HUES64 (cell line): ENCODE data around the gene EVC2.

Source experiments
- H3K27ac ChIP-seq: 2 replicates; pipeline ENCODE4 v1.7.0; 2013; ENCODE audit warnings: low read depth, low read length, inconsistent platforms
- H3K27me3 ChIP-seq: 2 replicates; pipeline ENCODE4 v1.6.1; 2013; ENCODE audit warnings: mild to moderate bottlenecking, low read length; ENCODE audit not compliant: insufficient read depth
- H3K36me3 ChIP-seq: 2 replicates; pipeline ENCODE4 v1.6.1; 2013; ENCODE audit warnings: mild to moderate bottlenecking, low read length; ENCODE audit not compliant: insufficient read depth
- H3K4me1 ChIP-seq: 2 replicates; pipeline ENCODE4 v1.6.1; 2013; ENCODE audit warnings: mild to moderate bottlenecking, low read length, moderate library complexity; ENCODE audit not compliant: insufficient read depth
- H3K4me3 ChIP-seq: 2 replicates; pipeline ENCODE4 v1.5.1; 2013; ENCODE audit warnings: mild to moderate bottlenecking, low read length, moderate library complexity
- H3K9ac ChIP-seq: 2 replicates; pipeline ENCODE4 v1.6.1; 2013; ENCODE audit warnings: mild to moderate bottlenecking, low read depth, low read length
- H3K9me3 ChIP-seq: 2 replicates; pipeline ENCODE4 v1.6.1; 2013; ENCODE audit warnings: low read depth, low read length; ENCODE audit not compliant: insufficient read depth
- WGBS: fragments of 150-250, 120-280 bp; methylation state at CpG from one replicate; pipeline ENCODE4 v1.1.7; 2013; ENCODE audit warnings: missing lambda C conversion rate; 5-methylcytosine and 5-hydroxymethylcytosine counted together

EVC2 gene

DNA sequence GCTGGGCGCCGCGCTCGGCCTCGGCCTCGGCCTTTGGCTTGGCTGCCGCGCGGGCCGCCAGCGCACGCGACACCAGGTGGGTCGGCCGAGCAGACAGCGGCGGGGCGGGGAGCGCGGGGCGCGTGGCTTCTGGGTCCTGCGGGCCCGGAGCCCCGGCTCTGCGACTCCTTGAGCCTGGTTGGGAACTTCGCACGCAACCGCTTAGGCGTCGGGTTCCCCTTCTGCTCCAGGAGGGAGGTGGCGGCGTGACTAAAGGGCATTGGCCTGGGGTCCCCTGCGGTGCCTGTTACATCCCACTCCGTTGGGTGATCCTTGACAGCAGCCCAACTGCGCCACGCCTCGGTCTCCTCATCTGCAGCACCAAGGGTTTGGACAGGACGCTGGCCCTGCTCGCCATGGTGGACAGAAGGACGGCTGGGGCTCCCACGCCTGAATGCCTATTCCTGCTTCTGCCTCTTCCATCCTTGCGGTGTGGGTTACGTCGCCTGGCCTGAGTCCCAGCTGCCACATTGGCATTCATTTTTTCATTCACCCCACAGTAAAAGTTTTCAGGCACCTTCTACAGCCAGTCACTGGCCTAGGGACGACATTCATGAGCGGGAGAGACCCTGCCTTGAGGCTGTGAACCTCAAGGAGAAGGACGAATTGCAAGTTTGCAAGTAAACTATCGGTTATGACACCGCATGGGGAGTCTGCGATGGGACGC lies 3.3 kb upstream of the EVC2 start:
- Histone ChIP-seq H3K4me3 (peak overlapping the region; percentile 70), H3K27ac (no peak overlapping the region; the same call in 1 of the 2 replicates), H3K9me3 (peaks cover 6% of the 10 kb centered on the region; the same call in 1 of the 2 replicates), H3K9ac (peak overlapping the region; percentile 64), H3K27me3 (peaks cover 34% of the 10 kb centered on the region), H3K36me3 (no peaks in the 10 kb centered on the region), H3K4me1 (peaks cover 8% of the 10 kb centered on the region)
- 11% methylated on average over 52 of the region's 52 CpGs for WGBS

DNA sequence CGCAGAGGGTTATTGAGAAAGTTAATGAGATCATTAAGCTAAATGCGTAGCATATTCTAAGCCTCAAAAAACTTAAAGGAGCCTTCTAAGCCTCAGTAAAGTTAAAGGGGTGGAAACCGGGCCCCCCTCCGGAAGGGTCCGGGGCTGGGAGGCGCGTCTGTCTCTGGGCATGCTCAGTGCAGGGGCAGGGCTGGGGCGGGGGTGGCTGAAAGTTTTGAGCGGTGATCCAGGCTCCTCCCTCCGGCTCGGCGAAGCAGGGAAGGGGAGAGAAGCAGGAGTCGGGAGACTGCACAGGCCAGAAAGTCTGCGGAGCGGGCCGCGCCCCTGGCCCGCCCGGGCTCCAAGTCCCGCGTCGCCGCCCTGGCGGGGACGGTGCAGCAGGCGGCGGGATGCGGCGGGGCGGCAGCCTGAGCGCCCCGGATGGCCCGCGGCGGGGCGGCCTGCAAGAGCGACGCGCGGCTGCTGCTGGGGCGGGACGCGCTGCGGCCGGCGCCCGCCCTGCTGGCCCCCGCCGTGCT lies 2.7 kb upstream of the EVC2 start, which contains the start of gene EVC:
Gene EVC (plus strand): TSS at position 241 of the 518 bp plus-strand sequence. CDS start 180 bp downstream, at position 421.
- H3K36me3 ChIP-seq: no peaks in the 10 kb centered on the region
- peaks cover 6% of the 10 kb centered on the region; the same call in 1 of the 2 replicates for H3K9me3 ChIP-seq
- H3K27me3 ChIP-seq: peaks cover 34% of the 10 kb centered on the region
- under 1% methylated on average over 49 of the region's 49 CpGs for WGBS
- H3K4me1 ChIP-seq: peaks cover 8% of the 10 kb centered on the region
- no peak within 1 kb of the TSS; the same call in 1 of the 2 replicates for H3K27ac ChIP-seq
- H3K9ac ChIP-seq: peak within 1 kb of the TSS; percentile 64
- peak within 1 kb of the TSS; percentile 70 for H3K4me3 ChIP-seq

DNA sequence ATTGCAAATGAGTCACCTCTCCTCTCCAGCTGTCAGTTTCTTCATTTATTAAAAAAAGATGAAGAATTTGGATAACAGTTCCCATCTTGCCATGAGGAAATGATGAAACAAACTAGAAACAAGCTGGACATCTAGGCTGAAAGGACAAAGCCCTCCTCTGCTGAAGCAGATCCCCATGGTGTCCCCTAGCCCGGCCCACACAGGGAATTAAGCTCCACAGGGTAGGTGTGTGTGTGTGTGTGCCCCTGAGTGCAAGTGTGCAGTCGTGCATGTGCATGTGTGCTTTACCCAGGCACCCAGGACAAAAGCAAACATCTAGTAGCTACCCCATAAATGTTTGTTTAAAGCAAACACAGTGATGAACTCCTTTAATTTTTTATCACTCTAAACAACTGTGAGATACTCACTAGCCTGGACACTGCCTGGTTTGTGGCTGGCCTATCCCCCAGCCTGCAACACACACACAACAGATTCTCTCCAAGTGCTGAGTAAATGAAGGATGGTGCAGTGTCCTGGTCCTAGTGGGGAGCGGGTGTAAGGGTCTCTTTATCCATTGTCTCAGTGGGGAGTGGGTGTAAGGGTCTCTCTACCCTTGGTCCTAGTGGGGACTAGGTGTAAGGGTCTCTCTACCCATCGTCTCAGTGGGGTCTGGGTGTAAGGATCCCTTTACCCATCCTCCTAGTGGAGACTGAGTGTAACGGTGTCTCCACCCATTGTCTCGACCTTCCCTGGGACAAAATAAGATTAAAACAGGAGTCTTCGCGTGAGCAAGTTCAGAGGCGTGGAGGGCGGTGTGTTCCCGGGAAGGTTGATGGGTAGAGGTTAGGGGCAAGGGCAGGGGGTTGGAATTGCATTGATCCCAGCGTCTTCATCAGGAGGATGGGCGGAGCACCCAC lies 2.0 kb upstream of the EVC2 start:
- Histone ChIP-seq H3K9me3 (peaks cover 5% of the 10 kb centered on the region; the same call in 1 of the 2 replicates), H3K36me3 (0 out of 2 replicates have a peak, but pooled peaks cover 3% of the 10 kb centered on the region), H3K27ac (no peak overlapping the region), H3K9ac (peak overlapping the region; percentile 56; the same call in 1 of the 2 replicates), H3K27me3 (peaks cover 34% of the 10 kb centered on the region), H3K4me3 (peak overlapping the region; percentile 70), H3K4me1 (peaks cover 8% of the 10 kb centered on the region)
- WGBS: 27% methylated on average over 13 of the region's 13 CpGs

DNA sequence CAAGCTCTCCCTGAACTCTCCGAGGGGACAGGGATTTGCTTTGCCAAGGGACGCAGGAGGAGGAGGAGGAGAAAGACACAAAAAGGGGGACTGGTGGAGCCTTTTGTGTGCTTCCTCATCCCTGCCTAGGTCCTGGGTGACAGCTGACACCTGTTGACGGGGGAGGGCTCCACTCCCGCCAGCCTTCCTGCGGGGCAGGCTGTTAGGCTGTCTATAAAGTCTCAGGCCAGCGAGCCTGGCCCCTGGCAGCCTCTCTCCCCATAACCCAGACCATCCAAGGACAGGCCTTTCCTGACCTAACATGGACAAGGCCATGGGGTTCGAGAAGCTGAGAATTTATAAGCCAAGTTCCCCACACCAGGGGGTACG lies 832 bp upstream of the EVC2 start:
- Histone ChIP-seq H3K9me3 (peaks cover 5% of the 10 kb centered on the region; the same call in 1 of the 2 replicates), H3K4me3 (peak overlapping the region; percentile 65), H3K27ac (no peak overlapping the region), H3K9ac (no peak overlapping the region; the same call in 1 of the 2 replicates), H3K27me3 (peaks cover 34% of the 10 kb centered on the region), H3K4me1 (peaks cover 8% of the 10 kb centered on the region), H3K36me3 (peaks cover 8% of the 10 kb centered on the region; the same call in 1 of the 2 replicates)
- 57% methylated on average over 8 of the region's 8 CpGs for WGBS

DNA sequence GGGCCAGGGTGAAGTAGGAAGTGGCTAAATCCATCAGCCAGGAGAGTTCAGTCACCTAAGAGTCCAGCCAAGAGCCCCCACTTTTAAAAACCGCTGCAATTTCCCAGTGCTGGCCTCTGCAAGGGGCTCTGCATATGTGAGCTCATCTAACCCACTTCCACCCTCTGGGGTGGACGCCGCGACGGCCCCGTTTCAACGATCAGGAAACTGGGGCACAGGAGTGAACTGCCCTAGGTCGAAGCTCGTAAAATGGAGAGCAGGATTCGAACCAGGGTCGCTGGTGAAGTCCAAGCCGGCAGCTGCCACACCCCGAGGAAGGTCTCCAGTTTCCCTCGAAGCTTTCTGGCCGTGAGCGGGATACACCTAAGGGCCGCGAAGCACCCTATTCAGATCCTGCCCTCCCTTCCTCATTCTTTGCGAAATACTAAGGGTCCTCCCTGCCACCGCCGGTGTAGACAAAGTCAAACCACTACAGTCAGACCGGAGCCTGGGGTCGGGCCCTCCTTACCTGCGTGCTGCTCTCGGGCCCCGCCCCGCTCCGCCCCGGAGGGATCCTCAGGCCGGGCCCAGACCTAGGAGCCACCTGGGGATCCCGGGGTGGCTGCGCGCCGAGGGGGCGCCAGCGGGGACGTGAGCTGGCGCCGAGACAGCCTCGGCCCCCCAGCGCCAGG lies 446 bp downstream of the EVC2 start:
- Histone ChIP-seq H3K36me3 (peaks cover 14% of the 10 kb centered on the region), H3K4me3 (peak overlapping the region; percentile 65), H3K4me1 (peaks cover 8% of the 10 kb centered on the region), H3K9ac (peak overlapping the region; percentile 62), H3K27ac (no peak overlapping the region), H3K9me3 (peaks cover 7% of the 10 kb centered on the region; the same call in 1 of the 2 replicates), H3K27me3 (peaks cover 33% of the 10 kb centered on the region)
- 10% methylated on average over 41 of the region's 41 CpGs for WGBS

DNA sequence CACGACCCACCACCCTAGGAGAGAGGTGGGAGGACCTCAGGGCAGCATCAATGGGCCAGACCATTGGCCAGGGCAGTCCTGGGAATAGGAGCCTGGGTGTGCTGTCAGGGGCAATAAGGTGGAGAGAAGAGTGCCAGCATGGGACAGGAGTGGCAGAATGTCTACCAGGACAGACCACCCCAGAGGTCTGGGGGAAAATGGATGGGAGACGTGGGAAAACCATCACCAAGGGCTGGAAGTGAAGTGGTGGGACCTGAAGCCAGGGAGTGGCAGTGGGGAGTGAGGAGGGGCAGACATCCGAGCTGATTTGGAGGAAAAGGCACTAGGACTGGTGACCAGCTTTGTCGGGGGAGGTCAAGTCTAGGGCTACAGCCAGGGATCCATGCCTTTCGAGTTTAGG lies 993 bp downstream of the EVC2 start:
- Histone ChIP-seq H3K27me3 (peaks cover 28% of the 10 kb centered on the region), H3K4me1 (peaks cover 8% of the 10 kb centered on the region), H3K9ac (0 out of 2 replicates have a peak overlapping the region, but pooled peaks have one; percentile 62), H3K36me3 (peaks cover 14% of the 10 kb centered on the region), H3K4me3 (peak overlapping the region; percentile 65), H3K9me3 (peaks cover 7% of the 10 kb centered on the region; the same call in 1 of the 2 replicates), H3K27ac (no peak overlapping the region)
- WGBS: 61% methylated on average over 5 of the region's 5 CpGs

DNA sequence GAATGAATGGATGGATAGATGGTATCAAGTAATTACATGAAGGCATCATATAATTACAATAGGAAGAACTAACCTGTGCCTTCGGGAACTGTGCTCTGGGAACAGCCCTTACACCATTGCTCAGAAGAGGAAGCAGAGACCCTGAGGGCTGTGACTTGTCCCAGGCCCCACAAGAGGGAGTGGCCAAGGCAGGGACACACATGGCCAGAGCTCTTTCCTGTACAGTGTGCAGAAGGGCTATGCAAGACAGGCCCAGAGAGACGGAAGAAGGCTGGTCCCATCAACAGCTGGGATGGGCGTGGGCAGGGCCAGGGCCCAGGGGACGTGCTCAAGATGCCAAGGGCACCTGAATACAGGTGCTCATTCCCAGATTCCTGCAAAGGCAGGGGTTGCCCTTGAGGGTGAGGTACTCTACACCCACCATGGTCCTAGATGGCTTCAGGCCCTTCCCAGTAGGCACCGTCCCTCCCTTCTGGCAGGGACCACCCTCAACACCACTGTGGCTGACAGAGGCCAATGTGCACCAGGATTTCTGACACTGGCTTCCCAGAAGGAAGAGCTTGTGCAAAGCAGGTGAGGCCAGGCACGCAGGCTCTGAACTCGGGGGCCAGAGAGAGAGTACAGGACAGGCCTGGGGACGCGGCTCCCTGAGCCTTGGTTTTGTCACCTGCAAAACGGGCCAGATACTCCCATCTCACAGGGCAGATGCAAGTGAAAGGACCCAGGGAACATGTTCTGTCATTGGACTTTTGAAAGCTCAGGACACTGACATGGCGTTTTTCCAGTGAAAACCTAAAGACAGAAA lies 1.7 kb downstream of the EVC2 start:
- H3K27ac ChIP-seq: no peak overlapping the region
- WGBS: 90% methylated on average over 11 of the region's 11 CpGs

DNA sequence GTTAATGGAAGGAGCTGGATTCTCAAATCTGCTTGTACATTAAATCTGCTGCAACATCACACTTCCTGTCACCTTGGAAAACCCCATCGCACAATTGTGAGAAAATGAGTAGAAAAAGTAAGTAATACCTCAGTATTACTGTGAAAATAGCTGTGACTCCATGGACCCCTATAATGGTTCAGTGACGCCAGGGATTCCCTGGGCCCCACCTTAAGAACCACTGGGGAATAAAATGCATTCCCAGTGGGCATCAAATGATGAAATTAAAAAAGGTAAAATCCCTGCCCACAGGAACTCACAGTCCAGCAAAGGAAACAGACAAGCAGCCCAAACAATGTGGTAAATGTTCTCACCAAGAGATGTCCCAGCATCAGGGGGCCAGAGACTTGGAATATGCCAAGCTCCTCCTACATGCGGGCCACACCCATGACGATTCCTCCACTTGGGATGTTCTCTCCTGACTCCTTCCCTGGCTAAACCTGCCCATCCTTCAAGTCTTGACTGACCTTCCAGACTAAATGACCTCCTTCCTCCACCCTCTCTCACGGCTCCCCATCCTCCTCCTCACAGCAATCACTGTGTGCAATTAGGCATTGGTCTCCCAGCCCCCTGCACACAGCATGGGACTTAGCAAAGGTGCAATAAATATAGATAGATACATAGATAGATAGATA lies 2.6 kb downstream of the EVC2 start:
- peaks cover 7% of the 10 kb centered on the region; the same call in 1 of the 2 replicates for H3K9me3 ChIP-seq
- no peak overlapping the region for H3K9ac ChIP-seq
- H3K4me3 ChIP-seq: no peak overlapping the region
- H3K4me1 ChIP-seq: peaks cover 4% of the 10 kb centered on the region; the same call in 1 of the 2 replicates
- peaks cover 14% of the 10 kb centered on the region for H3K36me3 ChIP-seq
- 94% methylated on average over 5 of the region's 5 CpGs for WGBS
- peaks cover 19% of the 10 kb centered on the region for H3K27me3 ChIP-seq
- H3K27ac ChIP-seq: no peak overlapping the region

More for the DNA sequence above, 1.7 kb downstream of the EVC2 start:
- Histone ChIP-seq H3K9me3 (peaks cover 7% of the 10 kb centered on the region; the same call in 1 of the 2 replicates), H3K36me3 (peaks cover 14% of the 10 kb centered on the region), H3K9ac (no peak overlapping the region), H3K4me1 (peaks cover 4% of the 10 kb centered on the region; the same call in 1 of the 2 replicates), H3K27me3 (peaks cover 21% of the 10 kb centered on the region), H3K4me3 (no peak overlapping the region)

DNA sequence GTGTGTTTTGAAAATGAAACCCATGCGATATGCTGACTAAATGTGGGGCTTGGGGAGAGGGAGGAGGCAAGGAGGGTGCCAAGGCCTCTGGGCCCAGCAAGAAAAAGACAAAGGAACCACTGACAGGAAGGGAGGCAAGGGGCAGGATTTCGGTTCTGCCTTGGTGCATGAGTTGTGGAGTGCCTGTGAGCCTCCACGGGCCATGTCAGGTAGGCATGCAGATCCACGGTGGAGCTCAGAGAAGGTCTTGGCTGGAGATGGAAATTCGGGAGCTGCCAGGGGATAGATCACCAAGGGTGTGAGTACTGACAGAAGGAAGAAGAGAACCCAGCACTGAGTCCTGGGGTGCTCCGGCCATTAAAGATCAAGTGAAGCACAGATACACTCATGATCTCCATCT lies 4.1 kb downstream of the EVC2 start:
- Histone ChIP-seq H3K4me3 (no peak overlapping the region), H3K36me3 (peaks cover 14% of the 10 kb centered on the region), H3K27me3 (peaks cover 11% of the 10 kb centered on the region), H3K9ac (no peak overlapping the region), H3K4me1 (peaks cover 4% of the 10 kb centered on the region; the same call in 1 of the 2 replicates), H3K9me3 (peaks cover 7% of the 10 kb centered on the region; the same call in 1 of the 2 replicates), H3K27ac (no peak overlapping the region)
- WGBS: 79% methylated on average over 6 of the region's 6 CpGs
